GM12891 (cell line): ENCODE measurements around the gene WDR90.

Experiments
- PAX5 ChIP-seq: IDR thresholded peaks from 2 replicates; pipeline ENCODE4 v1.6.1; 2011; ENCODE audit warnings: low read length, moderate library complexity, mild to moderate bottlenecking; ENCODE audit not compliant: insufficient read depth, severe bottlenecking
- POLR2A ChIP-seq: IDR thresholded peaks from 2 replicates; pipeline ENCODE4 v1.6.1; 2011; ENCODE audit warnings: low read depth, low read length, control low read depth
- POLR2AphosphoS5 ChIP-seq: IDR thresholded peaks from 2 replicates; pipeline ENCODE4 v1.6.1; 2011; ENCODE audit warnings: low read depth, low read length, control low read depth
- SPI1 ChIP-seq: IDR thresholded peaks from 2 replicates; pipeline ENCODE4 v1.6.1; 2011; ENCODE audit warnings: low read depth, low read length, control low read depth
- TAF1 ChIP-seq: IDR thresholded peaks from 2 replicates; pipeline ENCODE4 v1.6.1; 2011; ENCODE audit warnings: low read depth, low read length, control low read depth

DNA sequence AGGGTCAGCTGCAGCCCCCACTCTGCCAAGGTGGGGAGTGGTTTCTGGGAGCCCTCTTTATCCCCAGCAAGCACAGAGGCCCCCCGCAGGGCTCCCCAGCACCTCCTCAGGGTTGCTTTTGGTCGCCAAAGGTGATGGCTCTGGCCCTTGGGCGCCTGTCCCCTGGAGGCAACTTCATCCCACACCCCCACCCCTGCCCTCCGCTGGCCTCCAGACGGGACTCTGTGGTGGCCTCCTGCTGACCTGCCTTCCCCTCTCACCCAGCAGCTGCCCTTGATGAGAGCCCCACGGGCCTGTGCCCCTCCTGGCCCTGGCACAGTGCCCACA lies 10.9 kb downstream of the WDR90 start:
- TF ChIP-seq TAF1: no peak
- TF ChIP-seq POLR2AphosphoS5: no peak
- TF ChIP-seq POLR2A: no peak
- no peak for TF ChIP-seq PAX5
- no peak for TF ChIP-seq SPI1
